ENCODE results near the gene AHSP. TPM values are rescaled to one million over a fixed set of nuclear protein-coding genes. Genes with fewer than 3 reads are reported as not detected.

AHSP gene
- total and polyA plus RNA-seq, 10 of the 15 experiments (the other 5 are each of a cell fraction or from before 2014, with no cell fraction given): not detected

DNA sequence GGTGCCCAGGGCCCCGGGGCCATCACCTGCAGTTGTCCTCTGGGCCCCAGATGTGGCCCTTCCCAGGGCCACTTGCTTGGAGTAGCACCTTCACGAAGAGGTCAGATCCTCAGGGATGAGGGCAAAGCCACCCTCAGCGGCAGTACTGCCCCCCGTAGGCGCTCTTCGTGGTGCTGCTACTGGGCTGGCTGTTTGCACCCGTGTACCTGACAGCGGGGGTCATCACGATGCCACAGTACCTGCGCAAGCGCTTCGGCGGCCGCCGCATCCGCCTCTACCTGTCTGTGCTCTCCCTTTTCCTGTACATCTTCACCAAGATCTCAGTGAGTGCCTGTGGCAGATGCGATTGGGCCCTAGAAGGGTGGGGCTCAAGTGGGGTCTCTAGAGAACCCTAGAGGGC, 42.1 kb upstream of the AHSP start (continued):
- TF ChIP-seq, protein P1, sequence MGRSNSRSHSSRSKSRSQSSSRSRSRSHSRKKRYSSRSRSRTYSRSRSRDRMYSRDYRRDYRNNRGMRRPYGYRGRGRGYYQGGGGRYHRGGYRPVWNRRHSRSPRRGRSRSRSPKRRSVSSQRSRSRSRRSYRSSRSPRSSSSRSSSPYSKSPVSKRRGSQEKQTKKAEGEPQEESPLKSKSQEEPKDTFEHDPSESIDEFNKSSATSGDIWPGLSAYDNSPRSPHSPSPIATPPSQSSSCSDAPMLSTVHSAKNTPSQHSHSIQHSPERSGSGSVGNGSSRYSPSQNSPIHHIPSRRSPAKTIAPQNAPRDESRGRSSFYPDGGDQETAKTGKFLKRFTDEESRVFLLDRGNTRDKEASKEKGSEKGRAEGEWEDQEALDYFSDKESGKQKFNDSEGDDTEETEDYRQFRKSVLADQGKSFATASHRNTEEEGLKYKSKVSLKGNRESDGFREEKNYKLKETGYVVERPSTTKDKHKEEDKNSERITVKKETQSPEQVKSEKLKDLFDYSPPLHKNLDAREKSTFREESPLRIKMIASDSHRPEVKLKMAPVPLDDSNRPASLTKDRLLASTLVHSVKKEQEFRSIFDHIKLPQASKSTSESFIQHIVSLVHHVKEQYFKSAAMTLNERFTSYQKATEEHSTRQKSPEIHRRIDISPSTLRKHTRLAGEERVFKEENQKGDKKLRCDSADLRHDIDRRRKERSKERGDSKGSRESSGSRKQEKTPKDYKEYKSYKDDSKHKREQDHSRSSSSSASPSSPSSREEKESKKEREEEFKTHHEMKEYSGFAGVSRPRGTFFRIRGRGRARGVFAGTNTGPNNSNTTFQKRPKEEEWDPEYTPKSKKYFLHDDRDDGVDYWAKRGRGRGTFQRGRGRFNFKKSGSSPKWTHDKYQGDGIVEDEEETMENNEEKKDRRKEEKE (IDR thresholded peaks at IDR 0.05): no peak
- no peak for TF ChIP-seq IKZF1 (conservative IDR thresholded peaks at IDR 0.05)

DNA sequence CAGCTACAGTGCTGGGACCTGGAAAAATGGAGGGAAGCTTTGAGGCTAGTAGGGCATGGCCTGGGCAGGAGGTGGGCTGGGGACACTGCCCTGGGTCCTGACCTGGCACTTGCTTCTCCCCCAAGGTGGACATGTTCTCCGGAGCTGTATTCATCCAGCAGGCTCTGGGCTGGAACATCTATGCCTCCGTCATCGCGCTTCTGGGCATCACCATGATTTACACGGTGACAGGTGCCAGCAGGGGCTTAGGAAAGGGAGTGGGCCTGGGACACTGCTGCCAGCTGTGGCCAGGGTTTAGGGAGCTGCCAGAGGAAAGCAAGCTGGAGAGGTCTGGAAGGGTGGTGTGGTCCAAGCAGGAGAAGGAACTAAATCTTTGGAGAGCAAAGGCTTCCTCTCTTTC, 41.7 kb upstream of the AHSP start:
- CTCF ChIA-PET: interaction anchor here (1.6 kb wide), 1 partner anchor 15 kb away, joined by 3 read pairs; no protein-coding TSS in a partner anchor
- POLR2A ChIA-PET: no interaction called here
- Histone ChIP-seq H3K9me3 (replicated peaks; ENCODE audit: control insufficient read depth, insufficient read depth, low read length) (no peaks in the 10 kb centered on the region), H3K27ac (ENCODE audit: control insufficient read depth, insufficient read depth) (no peak overlapping the region), H3K4me3 (no peak overlapping the region), H3K36me3 (ENCODE audit: control insufficient read depth in 2 of 2, insufficient read depth in 2 of 2, low read length in 1 of 2) (no peaks in the 10 kb centered on the region; a peak in 3 of 4 replicates), H2AFZ (ENCODE audit: control insufficient read depth, low read depth, low read length) (no peak overlapping the region), H3K9ac (ENCODE audit: control insufficient read depth, insufficient read depth, low read length) (no peak overlapping the region), H3K4me1 (ENCODE audit: control insufficient read depth, insufficient read depth, low read length) (0 out of 2 replicates have a peak, but pooled peaks cover 3% of the 10 kb centered on the region), H3K79me2 (ENCODE audit: control insufficient read depth, insufficient read depth, low read length) (no peaks in the 10 kb centered on the region), H3K27me3 (replicated peaks in 1 of 2; ENCODE audit: control insufficient read depth in 2 of 2, insufficient read depth in 2 of 2, low read length in 1 of 2) (peaks cover 0 to 2% of the 10 kb centered on the region in 2 experiments; a peak in 2 of 4 replicates), H4K20me1 (ENCODE audit: control insufficient read depth, insufficient read depth) (no peaks in the 10 kb centered on the region), H3K4me2 (ENCODE audit: control insufficient read depth, insufficient read depth) (no peak overlapping the region)
- DNase-seq (ENCODE audit: low read depth, low spot score) (no peak), FAIRE-seq (no peak), ATAC-seq (no peak)
- RAD21 ChIA-PET (ENCODE audit: unreplicated experiment): no interaction called here
- BruUV-seq (replicated peaks): no TSS peak
- TF ChIP-seq, protein P2, sequence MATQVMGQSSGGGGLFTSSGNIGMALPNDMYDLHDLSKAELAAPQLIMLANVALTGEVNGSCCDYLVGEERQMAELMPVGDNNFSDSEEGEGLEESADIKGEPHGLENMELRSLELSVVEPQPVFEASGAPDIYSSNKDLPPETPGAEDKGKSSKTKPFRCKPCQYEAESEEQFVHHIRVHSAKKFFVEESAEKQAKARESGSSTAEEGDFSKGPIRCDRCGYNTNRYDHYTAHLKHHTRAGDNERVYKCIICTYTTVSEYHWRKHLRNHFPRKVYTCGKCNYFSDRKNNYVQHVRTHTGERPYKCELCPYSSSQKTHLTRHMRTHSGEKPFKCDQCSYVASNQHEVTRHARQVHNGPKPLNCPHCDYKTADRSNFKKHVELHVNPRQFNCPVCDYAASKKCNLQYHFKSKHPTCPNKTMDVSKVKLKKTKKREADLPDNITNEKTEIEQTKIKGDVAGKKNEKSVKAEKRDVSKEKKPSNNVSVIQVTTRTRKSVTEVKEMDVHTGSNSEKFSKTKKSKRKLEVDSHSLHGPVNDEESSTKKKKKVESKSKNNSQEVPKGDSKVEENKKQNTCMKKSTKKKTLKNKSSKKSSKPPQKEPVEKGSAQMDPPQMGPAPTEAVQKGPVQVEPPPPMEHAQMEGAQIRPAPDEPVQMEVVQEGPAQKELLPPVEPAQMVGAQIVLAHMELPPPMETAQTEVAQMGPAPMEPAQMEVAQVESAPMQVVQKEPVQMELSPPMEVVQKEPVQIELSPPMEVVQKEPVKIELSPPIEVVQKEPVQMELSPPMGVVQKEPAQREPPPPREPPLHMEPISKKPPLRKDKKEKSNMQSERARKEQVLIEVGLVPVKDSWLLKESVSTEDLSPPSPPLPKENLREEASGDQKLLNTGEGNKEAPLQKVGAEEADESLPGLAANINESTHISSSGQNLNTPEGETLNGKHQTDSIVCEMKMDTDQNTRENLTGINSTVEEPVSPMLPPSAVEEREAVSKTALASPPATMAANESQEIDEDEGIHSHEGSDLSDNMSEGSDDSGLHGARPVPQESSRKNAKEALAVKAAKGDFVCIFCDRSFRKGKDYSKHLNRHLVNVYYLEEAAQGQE (IDR thresholded peaks at IDR 0.05; ENCODE audit: low read depth, low read length): no peak
- no peak for TF ChIP-seq SUZ12 (IDR thresholded peaks at IDR 0.05; ENCODE audit: unreplicated experiment)
- TF ChIP-seq IKZF1 (conservative IDR thresholded peaks at IDR 0.05): no peak
- TF ChIP-seq ZNF592 (IDR thresholded peaks at IDR 0.05): no peak
- TF ChIP-seq PKNOX1 (IDR thresholded peaks at IDR 0.05): no peak
- in situ Hi-C loops (cut with MboI): no loop called here
- intact Hi-C loops (cut with micrococcal nuclease; ENCODE audit: unreplicated experiment): no loop called here
- 94% methylated on average over 5 of the region's 5 CpGs for WGBS (ENCODE audit: insufficient coverage, insufficient replicate concordance, low lambda C conversion rate, missing lambda C conversion rate)
- SMC1A ChIA-PET (ENCODE audit: uncharacterized antibody, unreplicated experiment): no interaction called here

All from GM12878 (cell line).